Prostate gland (tissue), 2 donors: Measurements from ENCODE around the gene KIF5B. TPM values are rescaled to one million over a fixed set of nuclear protein-coding genes. Genes with fewer than 3 reads are reported as not detected.

Experiments
- DNase-seq: peaks from one replicate; pipeline ENCODE4 v3.0.0-alpha.2; 2019; ENCODE audit warnings: low spot score
- H3K27ac ChIP-seq, 2 donors: fragments of 200-600 bp; sonication (generic); 2 replicates each; pipeline ENCODE4 v1.5.1; 2017 to 2019
- H3K27me3 ChIP-seq: fragments of 200-600 bp; sonication (generic); replicated peaks from 2 replicates; pipeline ENCODE4 v1.5.1; 2019; ENCODE audit not compliant: insufficient read depth
- H3K36me3 ChIP-seq, 2 donors: fragments of 200-600 bp; sonication (generic); 1 replicate in 1 of 2; 2 replicates in 1 of 2; pipeline versions ENCODE4 v1.5.1 to v1.8.1; 2017 to 2019
- H3K4me1 ChIP-seq: fragments of 200-600 bp; sonication (generic); replicated peaks from 2 replicates; pipeline ENCODE4 v1.5.1; 2019
- H3K4me3 ChIP-seq, 2 donors: fragments of 200-600 bp; sonication (generic); 2 replicates each; pipeline ENCODE4 v1.5.1; 2017 to 2019
- H3K9me3 ChIP-seq: fragments of 200-600 bp; sonication (generic); 2 replicates; pipeline ENCODE4 v1.5.1; 2017
- CTCF ChIP-seq, 4 experiments: fragments of 200-600 bp in 2 of 4; fragments of 450-650 bp in 2 of 4; sonication (generic) in 2 of 4; IDR thresholded peaks; 1 replicate in 3 of 4; 2 replicates in 1 of 4; pipeline ENCODE4 v1.5.1; 2016 to 2019; ENCODE audit warnings: antibody characterized with exemption in 4 of 4, mild to moderate bottlenecking in 2 of 4, moderate library complexity in 2 of 4
- POLR2A ChIP-seq: fragments of 450-650 bp; IDR thresholded peaks from one replicate; pipeline ENCODE4 v1.6.1; 2016; ENCODE audit warnings: antibody characterized with exemption, mild to moderate bottlenecking
- POLR2AphosphoS5 ChIP-seq: sonication (generic); formaldehyde crosslinking; IDR thresholded peaks from one replicate; pipeline ENCODE4 v1.6.1; 2017; ENCODE audit warnings: antibody characterized with exemption
- WGBS: methylation state at CpG from one replicate; pipeline ENCODE4 v1.1.5; 2018; 5-methylcytosine and 5-hydroxymethylcytosine counted together
- intact Hi-C: fragments of 100-400 bp; cut with DNase I; formaldehyde crosslinking; loops from one replicate; pipeline ENCODE4 v1.14.2; 2022
- small RNA-seq, 2 donors: library from RNA; depleted of rRNA; stranded (forward); fragments of <200 nt; gene quantifications; one replicate each; pipeline ENCODE3, GENCODE V24; 2016
- total RNA-seq, 2 donors: library from RNA; depleted of rRNA; stranded (reverse); fragments of >200 nt; gene quantifications; one replicate each; pipeline ENCODE4 v1.1.0, GENCODE V29; 2016

Gene KIF5B
- total RNA-seq, 2 donors from 2014 or later = 98.2 to 102 TPM

GRCh38 chr10:31963589-31963980 lies 92.6 kb downstream of the KIF5B start:
- intact Hi-C loops = no loop called here
- H3K36me3 ChIP-seq = no peaks in the 10 kb centered on the region
- WGBS = 68% methylated on average over 1 of the region's 1 CpG
- no peaks in the 10 kb centered on the region for H3K4me1 ChIP-seq
- H3K9me3 ChIP-seq = no peaks in the 10 kb centered on the region
- TF ChIP-seq CTCF (IDR thresholded peaks at IDR 0.05) (no peak), POLR2A (no peak), POLR2AphosphoS5 (no peak)
- H3K4me3 ChIP-seq = no peak overlapping the region
- H3K27ac ChIP-seq = no peak overlapping the region
- H3K27me3 ChIP-seq = no peaks in the 10 kb centered on the region
- DNase-seq = no peak

- Histone ChIP-seq H3K27me3 (no peaks in the 10 kb centered on the region), H3K4me3 (no peak overlapping the region), H3K9me3 (no peaks in the 10 kb centered on the region), H3K27ac (no peak overlapping the region), H3K4me1 (no peaks in the 10 kb centered on the region), H3K36me3 (no peaks in the 10 kb centered on the region)
- intact Hi-C loops = no loop called here
- TF ChIP-seq POLR2A = no peak
- no peak for TF ChIP-seq POLR2AphosphoS5
- TF ChIP-seq CTCF (IDR thresholded peaks at IDR 0.05) = no peak
- DNase-seq = no peak
- WGBS = 86% methylated on average over 4 of the region's 4 CpGs
These were observed 93.2 kb downstream of the KIF5B start for GRCh38 chr10:31962826-31963588.

GRCh38 chr10:31961277-31962074 lies 94.7 kb downstream of the KIF5B start:
- H3K27ac ChIP-seq = peak overlapping the region in 1 of 2 donors; percentile 12
- no peaks in the 10 kb centered on the region for H3K27me3 ChIP-seq
- WGBS = 41% methylated on average over 8 of the region's 8 CpGs
- peak; percentile 75 for DNase-seq
- no peak overlapping the region for H3K4me3 ChIP-seq
- H3K36me3 ChIP-seq = no peaks in the 10 kb centered on the region
- no peaks in the 10 kb centered on the region for H3K9me3 ChIP-seq
- intact Hi-C loops = no loop called here
- TF ChIP-seq POLR2AphosphoS5 (peak; percentile 70), CTCF (IDR thresholded peaks at IDR 0.05) (no peak)
- no peaks in the 10 kb centered on the region for H3K4me1 ChIP-seq

GRCh38 chr10:31959461-31960173 lies 96.6 kb downstream of the KIF5B start:
- no peaks in the 10 kb centered on the region for H3K9me3 ChIP-seq
- intact Hi-C loops = no loop called here
- H3K4me3 ChIP-seq = no peak overlapping the region
- 66% methylated on average over 3 of the region's 3 CpGs for WGBS
- DNase-seq = no peak
- no peak overlapping the region for H3K27ac ChIP-seq
- TF ChIP-seq CTCF (IDR thresholded peaks at IDR 0.05) = no peak
- no peak for TF ChIP-seq POLR2A
- no peak for TF ChIP-seq POLR2AphosphoS5
- H3K27me3 ChIP-seq = no peaks in the 10 kb centered on the region
- no peaks in the 10 kb centered on the region for H3K36me3 ChIP-seq
- H3K4me1 ChIP-seq = no peaks in the 10 kb centered on the region

Small RNAs within 50 kb of the gene (small RNA-seq; reads per million reads assigned to genes)
- gene RF00019 = 0 reads per million in 2 donors
- 0 reads per million in 2 donors for gene RN7SL825P

Other genes starting within 250 kb of the KIF5B start
- gene ARHGAP12, start 127.6 kb downstream of the KIF5B start, total RNA-seq = 10 to 100 TPM; 34.3 to 44.9 TPM